SK-N-SH (cell line): Measurements from ENCODE around the gene EPB41L2. TPM values are rescaled to one million over a fixed set of nuclear protein-coding genes. Genes with fewer than 3 reads are reported as not detected.

Experiments used
- CTCF ChIA-PET: fragments of 300-600, 350-600 bp; formaldehyde crosslinking; extraction: SDS; loops from one replicate; lab custom pipeline; 2021; lab: Yijun Ruan, JAX
- POLR2A ChIA-PET: fragments of 350-600 bp; sonication (Branson Sonifier 250); formaldehyde crosslinking; extraction: SDS; loops from one replicate; lab custom pipeline; 2020; ENCODE audit warnings: antibody characterized with exemption, inconsistent platforms; lab: Yijun Ruan, JAX
- DNase-seq: peaks from one replicate; pipeline ENCODE4 v3.0.0; 2012
- H2AFZ ChIP-seq: fragments of 200-600 bp; sonication (generic); 2 replicates; pipeline ENCODE4 v1.8.1; 2016; ENCODE audit warnings: antibody characterized with exemption, mild to moderate bottlenecking, low read depth
- H3F3A ChIP-seq: fragments of 200-600 bp; sonication (generic); replicated peaks from 2 replicates; pipeline ENCODE3; 2016; ENCODE audit warnings: antibody characterized with exemption, mild to moderate bottlenecking; ENCODE audit not compliant: insufficient read depth
- H3K27ac ChIP-seq, 2 experiments: fragments of 200-500 bp in 1 of 2; fragments of 200-600 bp in 1 of 2; sonication (Bioruptor generic) in 1 of 2; sonication (generic), shearing (Covaris generic) in 1 of 2; 2 replicates each; pipeline versions ENCODE4 v1.5.1 to v1.6.1; 2014 to 2016; ENCODE audit warnings: low read depth in 2 of 2, inconsistent platforms in 1 of 2, low read length in 1 of 2, mild to moderate bottlenecking in 1 of 2, mixed read lengths in 1 of 2
- H3K27me3 ChIP-seq: fragments of 200-600 bp; sonication (generic), shearing (Covaris generic); 2 replicates; pipeline ENCODE4 v1.6.1; 2016; ENCODE audit warnings: mixed run types; ENCODE audit not compliant: insufficient read depth
- H3K36me3 ChIP-seq, 2 experiments: fragments of 200-500 bp in 1 of 2; fragments of 200-600 bp in 1 of 2; sonication (Bioruptor generic) in 1 of 2; sonication (generic) in 1 of 2; replicated peaks in 1 of 2; 2 replicates each; pipeline versions ENCODE3 to v1.5.1; 2014 to 2016; ENCODE audit warnings: low read length in 1 of 2, mild to moderate bottlenecking in 1 of 2; ENCODE audit not compliant: insufficient read depth in 2 of 2, control insufficient read depth in 1 of 2
- H3K4me1 ChIP-seq, 2 experiments: fragments of 200-500 bp in 1 of 2; fragments of 200-600 bp in 1 of 2; sonication (Bioruptor generic) in 1 of 2; sonication (generic), shearing (Covaris generic) in 1 of 2; 2 replicates each; pipeline versions ENCODE4 v1.5.1 to v1.6.1; 2014 to 2016; ENCODE audit warnings: low read depth in 1 of 2, low read length in 1 of 2, mixed run types in 1 of 2; ENCODE audit not compliant: insufficient read depth in 2 of 2, control insufficient read depth in 1 of 2
- H3K4me2 ChIP-seq: fragments of 200-600 bp; sonication (generic), shearing (Covaris generic); 2 replicates; pipeline ENCODE4 v1.6.1; 2017; ENCODE audit warnings: mixed run types
- H3K4me3 ChIP-seq, 2 experiments: fragments of 200-500 bp in 1 of 2; fragments of 200-600 bp in 1 of 2; sonication (Bioruptor generic) in 1 of 2; sonication (generic), shearing (Covaris generic) in 1 of 2; 2 replicates each; pipeline versions ENCODE4 v1.5.1 to v1.8.1; 2014 to 2016; ENCODE audit warnings: low read depth in 2 of 2, inconsistent platforms in 1 of 2, low read length in 1 of 2, mild to moderate bottlenecking in 1 of 2, mixed read lengths in 1 of 2, moderate library complexity in 1 of 2
- H3K79me2 ChIP-seq: fragments of 200-600 bp; sonication (generic); 2 replicates; pipeline ENCODE4 v1.8.1; 2017; ENCODE audit warnings: mild to moderate bottlenecking; ENCODE audit not compliant: insufficient read depth
- H3K9ac ChIP-seq: fragments of 200-600 bp; sonication (generic); 2 replicates; pipeline ENCODE4 v1.6.1; 2017; ENCODE audit warnings: mixed run types
- H3K9me2 ChIP-seq: fragments of 200-600 bp; sonication (generic); 2 replicates; pipeline ENCODE4 v1.6.1; 2017; ENCODE audit warnings: mixed run types
- H3K9me3 ChIP-seq: fragments of 200-600 bp; sonication (generic); 2 replicates; pipeline ENCODE4 v1.6.1; 2017; ENCODE audit warnings: mixed run types, mild to moderate bottlenecking, moderate library complexity
- H4K20me1 ChIP-seq: fragments of 200-600 bp; sonication (generic); 2 replicates; pipeline ENCODE4 v1.6.1; 2017; ENCODE audit warnings: mild to moderate bottlenecking, mixed run types; ENCODE audit not compliant: insufficient read depth
- FOXJ3 ChIP-seq: sonication (generic); formaldehyde crosslinking; IDR thresholded peaks from 2 replicates; pipeline ENCODE4 v1.5.1; 2020; ENCODE audit warnings: mild to moderate bottlenecking, missing genetic modification reagents
- FOXM1 ChIP-seq: IDR thresholded peaks from 2 replicates; pipeline ENCODE4 v1.4.0; 2012; ENCODE audit warnings: low read depth, mild to moderate bottlenecking
- GABPA ChIP-seq: IDR thresholded peaks from 2 replicates; pipeline ENCODE4 v1.4.0; 2012; ENCODE audit warnings: low read depth, mild to moderate bottlenecking
- GATA2 ChIP-seq: sonication (generic); formaldehyde crosslinking; IDR thresholded peaks from 2 replicates; pipeline ENCODE4 v1.5.0; 2020; ENCODE audit warnings: mild to moderate bottlenecking, missing genetic modification reagents
- MEF2A ChIP-seq: IDR thresholded peaks from 2 replicates; pipeline ENCODE4 v1.4.0; 2012; ENCODE audit warnings: low read depth, borderline replicate concordance
- MXI1 ChIP-seq: IDR thresholded peaks from 2 replicates; pipeline ENCODE4 v1.6.1; 2012; ENCODE audit warnings: mild to moderate bottlenecking, low read depth, low read length, improper control_type of control experiment
- NRF1 ChIP-seq: IDR thresholded peaks from 2 replicates; pipeline ENCODE4 v1.6.1; 2012; ENCODE audit warnings: low read depth, mild to moderate bottlenecking, low read length
- POLR2AphosphoS5 ChIP-seq: IDR thresholded peaks from 2 replicates; pipeline ENCODE4 v1.6.1; 2012; ENCODE audit warnings: low read depth, low read length
- RCOR1 ChIP-seq: fragments of 150-350 bp; IDR thresholded peaks from 2 replicates; pipeline ENCODE4 v1.6.1; 2017; ENCODE audit warnings: antibody characterized with exemption, low read length
- RFX5 ChIP-seq: IDR thresholded peaks from 2 replicates; pipeline ENCODE4 v1.6.1; 2012; ENCODE audit warnings: mild to moderate bottlenecking, improper control_type of control experiment, low read length
- RXRA ChIP-seq: IDR thresholded peaks from 2 replicates; pipeline ENCODE4 v1.4.0; 2012; ENCODE audit warnings: low read depth, mild to moderate bottlenecking, borderline replicate concordance
- SIN3A ChIP-seq: IDR thresholded peaks from 2 replicates; pipeline ENCODE4 v1.6.1; 2012; ENCODE audit warnings: low read depth, mild to moderate bottlenecking, low read length, moderate library complexity, borderline replicate concordance
- SMC3 ChIP-seq: IDR thresholded peaks from 2 replicates; pipeline ENCODE4 v1.6.1; 2012; ENCODE audit warnings: low read depth, low read length, improper control_type of control experiment
- TCF12 ChIP-seq: IDR thresholded peaks from 2 replicates; pipeline ENCODE4 v1.4.0; 2012
- TEAD4 ChIP-seq: IDR thresholded peaks from 2 replicates; pipeline ENCODE4 v1.4.0; 2012; ENCODE audit warnings: mild to moderate bottlenecking, borderline replicate concordance; ENCODE audit not compliant: insufficient read depth
- YY1 ChIP-seq: IDR thresholded peaks from 2 replicates; pipeline ENCODE4 v1.4.0; 2012; ENCODE audit warnings: low read depth, mild to moderate bottlenecking
- WGBS: methylation state at CpG from one replicate; pipeline ENCODE4 v1.1.6; 2017; ENCODE audit warnings: low lambda C conversion rate; 5-methylcytosine and 5-hydroxymethylcytosine counted together
- polyA plus RNA-seq, 3 experiments: library from polyadenylated mRNA; depleted of rRNA; stranded (reverse); fragments of >200 nt; gene quantifications; 2 replicates each; pipeline ENCODE4 v1.2.3, GENCODE V29; 2012
- TF ChIP-seq, protein P1 (sequence below): fragments of 150-350 bp; IDR thresholded peaks from 2 replicates; pipeline ENCODE4 v1.6.1; 2016; ENCODE audit warnings: mild to moderate bottlenecking, low read depth, low read length
- TF ChIP-seq, protein P2 (sequence below): IDR thresholded peaks from 2 replicates; pipeline ENCODE4 v1.6.1; 2012; ENCODE audit warnings: mild to moderate bottlenecking, low read depth, low read length, moderate library complexity
- TF ChIP-seq, protein P3 (sequence below): IDR thresholded peaks from 2 replicates; pipeline ENCODE4 v1.4.0; 2012; ENCODE audit warnings: low read depth, borderline replicate concordance

EPB41L2 gene
- polyA plus RNA-seq, 1 of the 3 experiments (the other 2 are of a cell fraction) = 1.4 TPM

DNA sequence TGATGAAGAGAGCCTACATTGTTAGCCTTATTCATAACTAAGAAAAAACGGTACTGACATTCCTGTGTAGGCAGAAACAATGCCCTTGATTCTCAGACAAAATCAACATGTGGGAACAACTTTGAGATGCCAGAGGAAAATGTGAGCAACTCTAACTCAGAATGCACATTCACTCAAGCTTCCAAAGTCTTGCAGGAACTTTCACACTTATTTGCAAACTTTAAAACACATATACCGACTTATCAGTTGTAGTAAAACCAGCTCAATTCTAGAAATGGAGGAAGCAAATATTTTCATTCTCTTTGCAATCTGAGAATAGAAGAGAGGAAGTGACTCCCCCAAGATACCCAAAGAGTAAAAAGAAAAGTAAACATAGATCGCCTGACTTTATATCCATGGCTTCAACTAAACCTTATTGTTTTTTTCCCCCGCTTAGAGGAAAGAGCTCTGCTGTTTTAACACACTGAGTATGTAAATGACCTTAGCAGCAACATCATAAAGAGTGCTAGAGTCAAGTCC lies 117.6 kb downstream of the EPB41L2 start:
- ChIA-PET POLR2A (no interaction called here), CTCF (no interaction called here)
- WGBS = 9% methylated on average over 4 of the region's 4 CpGs
- H3K4me3 ChIP-seq = no peak overlapping the region
- no peaks in the 10 kb centered on the region for H3K36me3 ChIP-seq
- peaks cover 1% of the 10 kb centered on the region; the same call in 1 of the 2 replicates for H3K27me3 ChIP-seq
- TF ChIP-seq, protein P1, sequence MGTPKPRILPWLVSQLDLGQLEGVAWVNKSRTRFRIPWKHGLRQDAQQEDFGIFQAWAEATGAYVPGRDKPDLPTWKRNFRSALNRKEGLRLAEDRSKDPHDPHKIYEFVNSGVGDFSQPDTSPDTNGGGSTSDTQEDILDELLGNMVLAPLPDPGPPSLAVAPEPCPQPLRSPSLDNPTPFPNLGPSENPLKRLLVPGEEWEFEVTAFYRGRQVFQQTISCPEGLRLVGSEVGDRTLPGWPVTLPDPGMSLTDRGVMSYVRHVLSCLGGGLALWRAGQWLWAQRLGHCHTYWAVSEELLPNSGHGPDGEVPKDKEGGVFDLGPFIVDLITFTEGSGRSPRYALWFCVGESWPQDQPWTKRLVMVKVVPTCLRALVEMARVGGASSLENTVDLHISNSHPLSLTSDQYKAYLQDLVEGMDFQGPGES = no peak
- TF ChIP-seq, protein P2, sequence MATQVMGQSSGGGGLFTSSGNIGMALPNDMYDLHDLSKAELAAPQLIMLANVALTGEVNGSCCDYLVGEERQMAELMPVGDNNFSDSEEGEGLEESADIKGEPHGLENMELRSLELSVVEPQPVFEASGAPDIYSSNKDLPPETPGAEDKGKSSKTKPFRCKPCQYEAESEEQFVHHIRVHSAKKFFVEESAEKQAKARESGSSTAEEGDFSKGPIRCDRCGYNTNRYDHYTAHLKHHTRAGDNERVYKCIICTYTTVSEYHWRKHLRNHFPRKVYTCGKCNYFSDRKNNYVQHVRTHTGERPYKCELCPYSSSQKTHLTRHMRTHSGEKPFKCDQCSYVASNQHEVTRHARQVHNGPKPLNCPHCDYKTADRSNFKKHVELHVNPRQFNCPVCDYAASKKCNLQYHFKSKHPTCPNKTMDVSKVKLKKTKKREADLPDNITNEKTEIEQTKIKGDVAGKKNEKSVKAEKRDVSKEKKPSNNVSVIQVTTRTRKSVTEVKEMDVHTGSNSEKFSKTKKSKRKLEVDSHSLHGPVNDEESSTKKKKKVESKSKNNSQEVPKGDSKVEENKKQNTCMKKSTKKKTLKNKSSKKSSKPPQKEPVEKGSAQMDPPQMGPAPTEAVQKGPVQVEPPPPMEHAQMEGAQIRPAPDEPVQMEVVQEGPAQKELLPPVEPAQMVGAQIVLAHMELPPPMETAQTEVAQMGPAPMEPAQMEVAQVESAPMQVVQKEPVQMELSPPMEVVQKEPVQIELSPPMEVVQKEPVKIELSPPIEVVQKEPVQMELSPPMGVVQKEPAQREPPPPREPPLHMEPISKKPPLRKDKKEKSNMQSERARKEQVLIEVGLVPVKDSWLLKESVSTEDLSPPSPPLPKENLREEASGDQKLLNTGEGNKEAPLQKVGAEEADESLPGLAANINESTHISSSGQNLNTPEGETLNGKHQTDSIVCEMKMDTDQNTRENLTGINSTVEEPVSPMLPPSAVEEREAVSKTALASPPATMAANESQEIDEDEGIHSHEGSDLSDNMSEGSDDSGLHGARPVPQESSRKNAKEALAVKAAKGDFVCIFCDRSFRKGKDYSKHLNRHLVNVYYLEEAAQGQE = no peak
- TF ChIP-seq RFX5 (no peak), TCF12 (no peak), FOXJ3 (no peak), TEAD4 (no peak), MEF2A (no peak), YY1 (no peak), NRF1 (no peak), GABPA (no peak), SMC3 (no peak), RXRA (no peak), SIN3A (no peak), RCOR1 (no peak), GATA2 (no peak), POLR2AphosphoS5 (no peak), FOXM1 (no peak), MXI1 (no peak)
- TF ChIP-seq, protein P3, sequence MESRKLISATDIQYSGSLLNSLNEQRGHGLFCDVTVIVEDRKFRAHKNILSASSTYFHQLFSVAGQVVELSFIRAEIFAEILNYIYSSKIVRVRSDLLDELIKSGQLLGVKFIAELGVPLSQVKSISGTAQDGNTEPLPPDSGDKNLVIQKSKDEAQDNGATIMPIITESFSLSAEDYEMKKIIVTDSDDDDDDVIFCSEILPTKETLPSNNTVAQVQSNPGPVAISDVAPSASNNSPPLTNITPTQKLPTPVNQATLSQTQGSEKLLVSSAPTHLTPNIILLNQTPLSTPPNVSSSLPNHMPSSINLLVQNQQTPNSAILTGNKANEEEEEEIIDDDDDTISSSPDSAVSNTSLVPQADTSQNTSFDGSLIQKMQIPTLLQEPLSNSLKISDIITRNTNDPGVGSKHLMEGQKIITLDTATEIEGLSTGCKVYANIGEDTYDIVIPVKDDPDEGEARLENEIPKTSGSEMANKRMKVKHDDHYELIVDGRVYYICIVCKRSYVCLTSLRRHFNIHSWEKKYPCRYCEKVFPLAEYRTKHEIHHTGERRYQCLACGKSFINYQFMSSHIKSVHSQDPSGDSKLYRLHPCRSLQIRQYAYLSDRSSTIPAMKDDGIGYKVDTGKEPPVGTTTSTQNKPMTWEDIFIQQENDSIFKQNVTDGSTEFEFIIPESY = no peak
- H3K9me2 ChIP-seq = no peaks in the 10 kb centered on the region
- DNase-seq = no peak
- H3K9me3 ChIP-seq = no peaks in the 10 kb centered on the region
- H3K9ac ChIP-seq = no peak overlapping the region
- H2AFZ ChIP-seq = no peak overlapping the region
- H3K4me1 ChIP-seq = peaks cover 0 to 6% of the 10 kb centered on the region in 2 experiments; a peak in 1 of 4 replicates
- no peak overlapping the region for H3K27ac ChIP-seq
- H4K20me1 ChIP-seq = no peaks in the 10 kb centered on the region
- no peaks in the 10 kb centered on the region for H3K79me2 ChIP-seq
- H3F3A ChIP-seq = no peaks in the 10 kb centered on the region
- no peak overlapping the region for H3K4me2 ChIP-seq
